K562 (cell line): ENCODE data around the gene ILF2. TPM values are rescaled to one million over a fixed set of nuclear protein-coding genes. Genes with fewer than 3 reads are reported as not detected.

Experiments used
- BCLAF1 ChIP-seq, 2 experiments: fragments of 450-650 bp in 1 of 2; IDR thresholded peaks; 2 replicates each; pipeline ENCODE4 v1.6.1; 2011 to 2017; ENCODE audit warnings: low read depth in 2 of 2, antibody characterized with exemption in 1 of 2, borderline replicate concordance in 1 of 2, low read length in 1 of 2, mild to moderate bottlenecking in 1 of 2, mixed read lengths in 1 of 2; ENCODE audit not compliant: control insufficient read depth in 1 of 2
- GABPB1 ChIP-seq: sonication (generic); formaldehyde crosslinking; IDR thresholded peaks from 2 replicates; pipeline ENCODE4 v1.8.0; 2022; ENCODE audit warnings: mild to moderate bottlenecking, missing genetic modification reagents
- HINFP ChIP-seq: fragments of 450-650 bp; conservative IDR thresholded peaks from 2 replicates; pipeline ENCODE4 v1.6.1; 2016; ENCODE audit warnings: missing genetic modification characterization, low read depth, mild to moderate bottlenecking, control low read depth, missing compliant biosample characterization
- HMG20B ChIP-seq: fragments of 250-450 bp; sonication (Bioruptor Pico); IDR thresholded peaks from 2 replicates; pipeline ENCODE4 v1.5.0; 2021; ENCODE audit warnings: mild to moderate bottlenecking
- POLR2A ChIP-seq: fragments of 450-650 bp; conservative IDR thresholded peaks from 2 replicates; pipeline ENCODE4 v1.6.1; 2016
- RBM22 ChIP-seq: fragments of 200-400 bp; formaldehyde crosslinking; IDR thresholded peaks from 2 replicates; pipeline ENCODE4 v1.6.1; 2018; ENCODE audit warnings: low read length, low read depth; ENCODE audit not compliant: poor library complexity, severe bottlenecking
- UBTF ChIP-seq, 2 experiments: IDR thresholded peaks; 2 replicates each; pipeline ENCODE4 v1.6.1; 2012; ENCODE audit warnings: improper control_type of control experiment in 2 of 2, low read depth in 2 of 2, low read length in 2 of 2, borderline replicate concordance in 1 of 2
- ZNF318 ChIP-seq, 2 experiments: fragments of 450-650 bp; IDR thresholded peaks; 2 replicates each; pipeline ENCODE4 v1.6.1; 2016; ENCODE audit warnings: mild to moderate bottlenecking in 2 of 2, borderline replicate concordance in 1 of 2, low read depth in 1 of 2, moderate library complexity in 1 of 2
- polyA plus RNA-seq, 8 experiments: library from polyadenylated mRNA; depleted of rRNA in 4 of 8; stranded (reverse) in 5 of 8; unstranded in 3 of 8; fragments of >200 nt; fragmentation: Nextera tagmentation in 2 of 8; fragmentation: Illumina TruSeq in 1 of 8; extraction: Ambion mirVana in 2 of 8; extraction: Trizol in 1 of 8; gene quantifications; 2 replicates each; pipeline versions ENCODE4 v1.2.1 to v1.2.3, GENCODE V29; 2011 to 2014; ENCODE audit warnings: inconsistent platforms in 1 of 8, missing spikeins in 1 of 8
- total RNA-seq, 7 experiments: library from RNA; depleted of rRNA in 6 of 7; stranded (reverse); fragments of >200 nt in 6 of 7; fragmentation: Illumina TruSeq in 2 of 7; extraction: Trizol in 2 of 7; gene quantifications; 2 replicates each; pipeline versions ENCODE4 v1.2.1 to v1.2.3, GENCODE V29; 2011 to 2021; ENCODE audit warnings: low replicate concordance in 1 of 7

ILF2 gene
- total and polyA plus RNA-seq, 9 of the 15 experiments (the other 6 are each of a cell fraction or from before 2014, with no cell fraction given) = 282 to 726 (median 474) TPM

GRCh38 chr1:153670859-153671627, at the start of gene ILF2 (continued):
- no peak for TF ChIP-seq ZNF318 (IDR thresholded peaks at IDR 0.05; ENCODE audit: borderline replicate concordance in 1 of 2, low read depth in 1 of 2)
- TF ChIP-seq UBTF (IDR thresholded peaks at IDR 0.05; ENCODE audit: borderline replicate concordance in 1 of 2, low read depth in 2 of 2, low read length in 2 of 2) = 0 out of 4 replicates have a peak, but pooled peaks of 1 of the 2 experiments have one; percentile 37
- no peak for TF ChIP-seq HMG20B (CRISPR knock-in tag)
- peak; percentile 67 for TF ChIP-seq GABPB1 (CRISPR knock-in tag)
- TF ChIP-seq BCLAF1 (IDR thresholded peaks at IDR 0.05; ENCODE audit: borderline replicate concordance in 1 of 2, control insufficient read depth in 1 of 2, low read depth in 2 of 2, low read length in 1 of 2) = no peak; a peak in 1 of 4 replicates
- no peak for TF ChIP-seq RBM22
- TF ChIP-seq POLR2A = peak; percentile 97
- no peak for TF ChIP-seq HINFP
